ENCODE data around the gene GLYR1.

The GLYR1 gene

GRCh38 chr16:4846503-4846900 is 586 bp downstream of the GLYR1 start:
- DNase-seq, result peak in 1 of 2 experiments; percentile 42

- DNase-seq, result no peak
Measured at GRCh38 chr16:4840984-4841383, 6.1 kb downstream of the GLYR1 start.

GRCh38 chr16:4839942-4840341 is 7.1 kb downstream of the GLYR1 start:
- no peak for DNase-seq

DNA sequence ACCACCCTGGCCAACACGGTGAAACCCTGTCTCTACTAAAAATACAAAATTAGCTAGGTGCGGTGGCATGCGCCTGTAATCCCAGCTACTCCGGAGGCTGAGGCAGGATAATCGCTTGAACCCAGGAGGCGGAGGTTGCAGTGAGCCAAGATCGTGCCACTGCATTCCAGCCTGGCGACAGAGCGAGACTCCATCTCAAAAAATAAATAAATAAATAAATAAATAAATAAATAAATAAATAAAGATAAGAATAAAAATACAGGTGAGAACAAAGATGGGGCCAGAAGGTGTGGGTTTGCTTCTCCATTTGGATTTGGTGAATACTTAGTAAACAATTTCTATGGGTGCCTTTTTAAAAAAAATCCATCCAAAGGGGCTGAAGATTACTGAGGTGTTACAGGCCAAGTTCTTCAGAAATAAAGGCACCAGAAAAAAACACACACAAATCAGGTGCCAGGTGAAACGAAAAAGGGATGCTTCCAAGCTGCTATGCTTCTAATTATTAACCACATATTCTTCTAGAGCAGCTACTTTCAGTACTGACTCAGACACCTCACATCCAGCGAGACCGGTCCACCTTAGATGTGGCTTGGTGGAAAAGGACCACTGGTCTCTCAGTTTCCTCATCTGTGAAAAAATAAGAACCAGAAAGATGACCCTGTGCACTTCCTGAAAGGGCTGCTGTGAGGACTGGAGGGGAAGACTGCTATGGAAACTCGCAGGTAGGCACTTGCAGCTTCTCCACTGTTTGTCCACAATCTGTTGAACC is 9.2 kb downstream of the GLYR1 start:
- DNase-seq, result no peak

GRCh38 chr16:4836727-4837126 is 10.4 kb downstream of the GLYR1 start:
- no peak for DNase-seq

DNA sequence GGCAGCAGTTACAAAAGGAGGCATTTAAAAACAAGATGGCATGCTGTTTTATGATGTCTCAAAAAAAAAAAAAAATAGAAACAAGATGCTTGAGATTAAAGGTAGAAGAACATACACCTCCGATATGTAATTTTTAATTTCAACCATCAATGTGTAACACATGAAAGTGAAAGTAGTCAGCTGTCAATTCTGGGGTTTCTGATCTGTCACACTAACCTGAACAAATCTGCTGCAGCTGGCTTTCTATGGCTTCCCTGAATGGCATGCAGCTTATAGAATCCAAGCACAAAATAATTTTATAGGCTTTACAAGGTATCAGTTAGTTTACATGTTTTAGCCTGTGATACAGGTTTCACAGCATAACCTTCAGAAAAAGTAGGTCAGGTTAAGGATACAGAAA is 13.5 kb downstream of the GLYR1 start:
- no peak for DNase-seq

- DNase-seq, result no peak
Measured at GRCh38 chr16:4832698-4833343, 14.3 kb downstream of the GLYR1 start.

- no peak for DNase-seq
Measured at GRCh38 chr16:4831616-4832015, 15.5 kb downstream of the GLYR1 start.

GRCh38 chr16:4830408-4830807 is 16.7 kb downstream of the GLYR1 start:
- DNase-seq, result no peak

DNA sequence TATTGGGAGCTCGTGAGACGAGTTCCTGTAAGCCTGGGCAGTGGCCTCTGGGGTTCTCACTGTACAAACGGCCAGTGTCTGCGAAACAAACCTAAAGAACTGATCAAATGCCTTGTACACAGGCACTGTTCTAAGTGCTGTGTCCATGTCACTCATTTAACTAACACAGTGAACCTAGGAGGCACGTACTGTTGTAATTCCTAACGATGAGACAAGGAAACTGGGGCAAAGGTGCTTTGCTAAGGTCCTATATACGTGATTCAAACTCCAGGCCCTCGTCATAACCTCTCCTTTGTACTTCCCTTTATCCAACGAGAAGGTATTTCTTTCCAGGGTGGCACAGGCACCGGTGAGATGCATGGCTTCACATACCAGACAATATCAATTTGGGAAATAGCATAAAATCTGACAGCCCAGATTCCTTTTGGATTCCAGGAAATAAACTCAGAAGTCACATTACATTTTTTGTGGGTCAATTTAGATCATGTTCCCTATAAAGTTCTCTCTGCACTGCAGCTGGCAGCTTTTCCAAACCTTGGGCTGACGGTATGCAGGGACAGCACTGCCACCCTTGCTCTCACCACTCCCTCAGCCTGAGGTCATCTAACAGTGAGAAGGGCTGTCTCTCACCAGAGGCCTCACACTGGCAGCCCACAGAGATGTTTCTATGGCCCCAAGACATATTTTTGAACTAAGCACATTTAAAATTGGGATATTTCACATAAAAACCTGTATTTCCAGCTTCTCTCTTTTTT is 18.3 kb downstream of the GLYR1 start:
- no peak for DNase-seq

- DNase-seq, result no peak
Measured at GRCh38 chr16:4826980-4827379, 20.1 kb downstream of the GLYR1 start.

DNA sequence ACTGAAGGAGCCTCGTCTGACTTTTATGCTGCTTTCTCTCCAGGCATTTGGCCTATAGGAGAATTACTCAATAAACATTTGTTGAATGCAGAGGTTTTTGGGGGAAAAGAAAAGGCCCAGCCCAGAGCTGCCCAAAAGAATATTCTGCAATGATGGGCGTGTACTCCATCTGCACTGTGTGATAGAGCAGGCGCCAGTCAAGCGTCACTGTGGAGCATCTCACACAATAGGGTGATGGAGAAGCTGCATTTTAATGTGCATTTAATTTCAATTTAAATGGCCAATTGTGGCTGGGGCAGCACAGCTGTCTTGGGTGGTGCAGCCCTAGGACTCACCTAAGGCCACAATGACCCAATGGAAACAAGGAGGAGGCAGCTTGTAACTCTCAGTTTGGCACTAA is 20.6 kb downstream of the GLYR1 start:
- DNase-seq, result no peak

GRCh38 chr16:4825196-4825595 is 21.9 kb downstream of the GLYR1 start:
- DNase-seq, result no peak

GRCh38 chr16:4820652-4821051 is 26.4 kb downstream of the GLYR1 start:
- DNase-seq, result no peak

- DNase-seq, result no peak
Measured at GRCh38 chr16:4814542-4815173, 32.4 kb downstream of the GLYR1 start.

DNA sequence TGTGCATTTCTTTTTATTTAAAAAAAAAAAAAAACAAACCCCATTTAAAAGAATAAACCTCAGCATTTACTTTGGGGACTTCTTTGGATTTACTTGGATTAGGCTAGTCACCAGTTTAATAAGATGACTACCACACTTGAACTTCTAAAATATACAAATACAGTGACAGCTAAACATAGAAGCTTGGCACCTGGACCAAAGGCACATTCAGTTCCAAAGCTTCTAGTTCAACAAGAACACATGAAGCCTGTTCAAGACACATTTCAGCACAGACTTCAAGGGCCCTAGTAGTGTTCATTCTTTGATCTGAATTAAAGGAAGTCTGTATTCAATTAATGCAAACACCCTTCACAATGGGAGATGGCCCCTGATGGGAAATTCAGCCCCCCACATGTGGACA is 33.0 kb downstream of the GLYR1 start:
- no peak for DNase-seq

GRCh38 chr16:4813251-4814003 is 33.7 kb downstream of the GLYR1 start:
- no peak for DNase-seq

GRCh38 chr16:4811773-4812172 is 35.3 kb downstream of the GLYR1 start:
- no peak for DNase-seq

- DNase-seq, result no peak
Measured at GRCh38 chr16:4811242-4811641, 35.8 kb downstream of the GLYR1 start.

GRCh38 chr16:4806280-4806679 is 40.8 kb downstream of the GLYR1 start:
- DNase-seq, result no peak

- no peak for DNase-seq
Measured at GRCh38 chr16:4805231-4805630, 41.9 kb downstream of the GLYR1 start.

DNA sequence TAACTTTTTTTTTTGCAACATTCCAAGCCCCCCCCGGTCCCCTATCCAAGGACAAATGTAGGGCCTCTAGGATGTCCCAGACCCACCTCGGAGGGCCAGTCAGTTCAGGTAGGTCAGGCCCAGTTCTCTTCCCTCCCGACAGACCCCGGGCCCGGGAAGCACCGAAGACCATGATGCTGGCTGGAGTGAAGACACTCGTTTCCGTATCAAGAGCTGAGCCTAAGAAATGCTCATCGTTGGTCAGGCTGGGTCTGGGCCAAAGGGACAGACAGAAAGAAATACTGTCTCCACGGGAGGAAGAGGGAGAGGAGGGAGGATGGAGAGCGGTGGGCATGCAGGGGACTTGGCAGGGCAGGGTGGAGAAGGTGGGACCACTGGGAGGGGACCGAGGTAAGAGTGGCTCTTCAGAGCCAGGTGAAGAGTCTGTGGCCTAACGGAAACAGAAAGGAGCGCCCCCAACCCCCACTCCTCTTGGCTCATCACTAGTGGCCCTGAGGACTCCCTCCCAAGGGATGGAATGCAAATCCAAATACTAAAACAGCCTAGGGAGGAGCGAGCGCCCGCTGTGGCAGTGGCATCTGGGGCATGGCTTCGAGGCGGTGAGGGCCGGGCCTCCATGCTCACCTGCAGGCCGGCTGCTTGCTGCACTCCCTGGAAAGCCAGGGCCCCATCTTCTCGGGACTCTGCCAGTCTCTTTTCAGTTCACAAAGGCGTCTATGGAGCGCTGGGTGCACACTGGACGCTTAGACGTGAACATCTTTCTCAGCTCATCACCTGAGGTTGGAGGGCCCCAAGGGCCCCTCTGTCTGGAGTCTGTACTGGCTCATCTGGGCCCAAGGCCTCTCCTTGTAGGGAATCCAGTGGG is 43.0 kb downstream of the GLYR1 start:
- no peak for DNase-seq
